GM21825 (cell line): ENCODE measurements around the gene MYL9.
"Not testable (repeated sequence)": the region's sequence is repeated elsewhere in the genome, so short reads cannot be mapped to it uniquely, and the experiment has no call there.

ENCODE experiments used
- ATAC-seq: cut with Tn5 transposase; IDR thresholded peaks from one replicate; pipeline ENCODE4 v1.9.1; 2021; ENCODE audit warnings: mild to moderate bottlenecking, moderate library complexity; ENCODE audit not compliant: unreplicated experiment

Gene MYL9

DNA sequence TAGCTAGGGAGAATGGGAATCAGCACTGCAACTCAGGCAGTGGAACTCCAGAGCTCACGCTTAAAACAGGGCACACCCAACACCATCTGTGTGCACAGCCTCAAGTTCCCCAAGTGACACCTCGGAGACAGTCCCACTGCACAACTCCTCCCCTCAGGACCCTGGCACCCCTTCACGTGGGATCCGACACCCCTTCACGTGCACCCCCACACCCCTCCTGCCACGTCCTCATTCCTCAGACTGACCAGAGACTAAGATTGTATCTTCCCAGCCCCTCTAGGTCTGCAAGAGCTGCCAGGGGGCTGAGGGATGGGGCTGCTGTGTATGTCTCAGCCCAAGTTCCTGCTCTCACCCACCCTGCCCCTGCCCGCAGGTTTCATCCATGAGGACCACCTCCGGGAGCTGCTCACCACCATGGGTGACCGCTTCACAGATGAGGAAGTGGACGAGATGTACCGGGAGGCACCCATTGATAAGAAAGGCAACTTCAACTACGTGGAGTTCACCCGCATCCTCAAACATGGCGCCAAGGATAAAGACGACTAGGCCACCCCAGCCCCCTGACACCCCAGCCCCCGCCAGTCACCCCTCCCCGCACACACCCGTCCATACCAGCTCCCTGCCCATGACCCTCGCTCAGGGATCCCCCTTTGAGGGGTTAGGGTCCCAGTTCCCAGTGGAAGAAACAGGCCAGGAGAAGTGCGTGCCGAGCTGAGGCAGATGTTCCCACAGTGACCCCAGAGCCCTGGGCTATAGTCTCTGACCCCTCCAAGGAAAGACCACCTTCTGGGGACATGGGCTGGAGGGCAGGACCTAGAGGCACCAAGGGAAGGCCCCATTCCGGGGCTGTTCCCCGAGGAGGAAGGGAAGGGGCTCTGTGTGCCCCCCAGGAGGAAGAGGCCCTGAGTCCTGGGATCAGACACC lies 7.6 kb downstream of the MYL9 start:
- ATAC-seq, result no peak

DNA sequence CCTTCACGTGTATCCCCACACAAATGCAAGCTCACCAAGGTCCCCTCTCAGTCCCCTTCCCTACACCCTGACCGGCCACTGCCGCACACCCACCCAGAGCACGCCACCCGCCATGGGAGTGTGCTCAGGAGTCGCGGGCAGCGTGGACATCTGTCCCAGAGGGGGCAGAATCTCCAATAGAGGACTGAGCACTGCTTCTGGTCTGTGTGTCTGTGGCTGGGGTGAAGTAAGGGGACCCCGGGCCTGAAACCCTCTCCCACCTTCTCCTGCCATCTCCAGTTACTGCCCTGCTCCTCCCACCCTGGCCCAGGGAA lies 8.3 kb downstream of the MYL9 start:
- ATAC-seq, result no peak

DNA sequence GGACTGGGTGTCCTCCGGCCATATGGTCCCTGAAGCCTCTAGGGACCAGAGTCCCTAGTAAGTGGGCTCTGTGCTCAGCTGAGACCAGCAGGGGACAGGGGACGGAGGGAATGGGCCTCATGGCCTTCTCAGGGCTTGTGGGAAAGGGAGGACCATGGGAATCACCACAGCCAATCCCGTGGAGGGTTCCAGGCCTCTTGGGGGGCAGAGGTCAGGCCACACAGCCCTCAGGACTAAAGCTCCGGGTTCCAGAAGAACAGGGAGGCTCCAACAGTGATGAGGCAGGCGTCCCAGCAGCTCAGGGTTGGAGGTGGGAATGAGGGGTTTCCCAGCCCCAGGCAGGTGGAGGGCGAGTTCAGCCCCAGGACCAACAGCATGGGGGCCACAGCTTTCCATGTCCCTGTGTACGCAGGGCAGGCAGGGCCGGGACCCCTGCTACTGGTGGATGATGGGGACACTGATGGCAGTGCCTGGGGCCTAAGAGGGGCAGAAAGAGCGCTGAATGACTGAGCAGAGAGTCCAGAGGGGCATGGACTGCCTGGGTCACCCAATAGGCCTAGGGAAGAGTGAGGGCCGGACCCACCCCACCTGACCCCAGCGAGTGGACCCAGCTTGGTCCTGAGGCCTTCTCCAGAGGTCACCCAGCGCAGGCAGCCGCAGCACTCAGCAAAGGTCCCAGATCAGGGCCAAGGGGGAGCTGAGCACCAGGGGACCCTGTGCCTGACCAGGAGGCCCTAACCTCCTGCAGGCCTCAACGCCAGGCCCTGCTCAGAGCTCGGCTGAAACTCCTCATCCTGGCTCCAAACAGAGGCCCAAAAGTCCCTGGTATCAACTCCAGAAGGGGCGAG lies 8.8 kb downstream of the MYL9 start:
- no peak for ATAC-seq

DNA sequence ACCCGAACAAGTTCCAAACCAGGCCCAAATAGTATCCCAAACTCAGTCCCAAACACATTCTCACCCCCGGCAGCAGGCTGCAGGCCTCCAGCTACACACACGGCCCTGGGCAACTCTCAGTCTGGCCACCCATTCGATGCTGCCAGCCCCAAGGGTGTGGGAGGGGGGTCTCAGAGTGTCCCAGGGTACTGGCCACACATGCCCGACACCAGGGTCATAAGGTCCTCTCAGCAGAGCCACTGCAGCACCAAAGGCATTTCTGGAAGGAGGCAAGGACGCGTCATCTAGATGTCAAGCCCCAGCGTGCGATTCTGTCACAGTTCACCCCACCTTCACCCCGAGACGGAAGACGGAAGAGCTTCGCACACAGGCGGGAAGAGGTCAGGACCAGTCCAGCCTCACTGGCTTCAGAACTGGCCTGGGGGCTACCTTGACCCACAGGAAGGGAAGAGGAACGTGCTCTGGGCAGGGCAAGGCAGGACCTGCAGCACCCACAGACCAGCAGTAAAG lies 9.5 kb downstream of the MYL9 start:
- ATAC-seq, result no peak

DNA sequence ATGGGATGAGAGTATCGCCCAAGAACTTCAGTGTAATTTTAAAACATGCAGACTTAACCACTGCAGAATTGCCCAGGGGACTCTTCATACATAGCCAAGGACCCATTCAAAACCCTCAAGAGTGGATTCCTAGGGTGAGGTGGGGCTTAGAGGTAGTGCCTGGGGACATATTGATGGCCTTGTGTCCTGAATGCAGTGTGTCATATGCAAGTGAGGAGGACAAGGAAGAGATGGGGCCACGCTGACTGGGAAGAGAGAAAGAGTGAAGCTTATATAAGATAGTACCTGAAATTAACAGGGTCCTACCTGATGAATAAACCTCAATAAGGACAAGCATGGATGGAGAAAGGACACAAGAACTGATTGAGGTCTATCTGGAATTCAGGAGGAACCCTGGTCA lies 13.9 kb downstream of the MYL9 start:
- ATAC-seq, result no peak

DNA sequence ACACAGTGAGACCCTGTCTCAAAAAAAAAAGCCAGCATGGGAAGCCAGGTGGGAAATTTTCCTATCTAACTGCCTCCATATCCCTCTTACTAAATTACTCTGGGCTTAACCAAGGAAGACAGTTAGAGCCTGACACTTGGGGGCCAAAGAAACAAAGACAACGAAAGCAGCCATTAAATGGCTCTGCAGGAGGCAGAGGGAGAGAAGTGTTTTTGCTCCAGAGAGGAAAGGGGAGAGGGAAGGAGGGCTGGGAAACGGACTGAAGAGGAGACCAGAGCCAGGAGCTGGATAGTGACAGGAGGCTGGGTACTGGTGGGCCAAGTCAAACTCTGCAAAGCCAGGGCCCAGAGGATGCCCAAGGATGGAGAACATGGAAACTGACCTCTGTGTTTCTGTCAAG lies 21.4 kb downstream of the MYL9 start:
- ATAC-seq, result no peak

DNA sequence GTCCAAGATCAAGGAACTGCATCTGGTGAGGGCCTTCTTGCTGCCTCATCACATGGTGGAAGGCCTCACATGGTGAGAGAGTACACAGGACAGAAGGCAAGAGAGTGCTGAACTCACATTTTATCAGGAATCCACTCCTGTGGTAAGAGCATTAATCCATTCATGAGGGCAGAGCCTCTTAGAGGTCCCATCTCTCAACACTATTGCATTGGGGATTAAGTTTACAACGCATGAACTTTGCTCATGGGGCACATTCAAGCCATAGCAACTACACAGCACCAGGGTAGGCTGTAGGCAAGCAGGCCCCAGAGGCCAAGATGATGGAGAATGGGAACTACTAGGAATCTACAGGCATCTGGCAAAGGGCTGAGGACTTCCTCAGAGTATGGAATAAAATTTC lies 22.1 kb downstream of the MYL9 start:
- no peak for ATAC-seq

DNA sequence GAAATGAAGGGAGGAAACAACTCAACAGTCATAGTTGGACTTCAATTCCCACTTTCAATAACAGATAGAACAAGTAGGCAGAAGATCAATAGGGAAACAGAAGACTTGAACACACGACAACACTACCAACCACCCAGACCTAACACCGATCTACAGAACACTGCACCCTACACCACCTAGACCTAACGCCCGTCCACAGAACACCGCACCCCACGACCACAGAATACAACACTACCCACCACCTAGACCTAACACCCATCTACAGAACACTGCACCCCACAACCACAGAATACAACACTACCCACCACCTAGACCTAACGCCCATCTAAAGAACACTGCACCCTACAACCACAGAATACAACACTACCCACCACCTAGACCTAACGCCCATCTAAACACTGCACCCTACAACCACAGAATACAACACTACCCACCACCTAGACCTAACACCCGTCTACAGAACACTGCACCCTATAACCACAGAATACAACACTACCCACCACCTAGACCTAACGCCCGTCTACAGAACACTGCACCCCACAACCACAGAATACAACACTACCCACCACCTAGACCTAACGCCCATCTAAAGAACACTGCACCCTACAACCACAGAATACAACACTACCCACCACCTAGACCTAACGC lies 22.9 kb downstream of the MYL9 start:
- ATAC-seq, result not testable (repeated sequence)

DNA sequence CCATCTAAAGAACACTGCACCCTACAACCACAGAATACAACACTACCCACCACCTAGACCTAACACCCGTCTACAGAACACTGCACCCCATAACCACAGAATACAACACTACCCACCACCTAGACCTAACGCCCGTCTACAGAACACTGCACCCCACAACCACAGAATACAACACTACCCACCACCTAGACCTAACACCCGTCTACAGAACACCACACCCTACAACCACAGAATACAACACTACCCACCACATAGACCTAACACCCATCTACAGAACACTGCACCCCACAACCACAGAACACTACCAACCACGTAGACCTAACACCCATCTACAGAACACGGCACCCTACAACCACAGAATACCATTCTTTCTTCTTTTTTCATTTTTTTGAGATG lies 23.4 kb downstream of the MYL9 start:
- not testable (repeated sequence) for ATAC-seq

DNA sequence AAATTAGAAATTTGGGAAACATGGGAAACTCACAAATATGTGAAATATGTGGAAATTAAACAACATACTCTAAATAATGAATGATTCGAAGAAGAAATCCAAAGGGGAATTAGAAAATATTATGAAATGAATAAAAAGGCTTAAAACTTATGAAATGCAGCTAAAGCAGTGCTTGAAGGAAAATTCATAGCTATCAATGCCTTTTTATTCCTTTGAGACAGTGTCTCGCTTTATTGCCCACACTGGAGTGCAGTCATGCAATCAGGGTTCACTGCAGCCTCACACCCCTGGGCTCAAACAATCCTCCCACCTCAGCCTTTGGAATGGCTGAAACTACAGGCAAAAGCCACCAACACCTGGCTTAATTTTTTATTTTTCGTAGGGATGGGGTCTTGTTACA lies 24.2 kb downstream of the MYL9 start:
- ATAC-seq, result no peak

DNA sequence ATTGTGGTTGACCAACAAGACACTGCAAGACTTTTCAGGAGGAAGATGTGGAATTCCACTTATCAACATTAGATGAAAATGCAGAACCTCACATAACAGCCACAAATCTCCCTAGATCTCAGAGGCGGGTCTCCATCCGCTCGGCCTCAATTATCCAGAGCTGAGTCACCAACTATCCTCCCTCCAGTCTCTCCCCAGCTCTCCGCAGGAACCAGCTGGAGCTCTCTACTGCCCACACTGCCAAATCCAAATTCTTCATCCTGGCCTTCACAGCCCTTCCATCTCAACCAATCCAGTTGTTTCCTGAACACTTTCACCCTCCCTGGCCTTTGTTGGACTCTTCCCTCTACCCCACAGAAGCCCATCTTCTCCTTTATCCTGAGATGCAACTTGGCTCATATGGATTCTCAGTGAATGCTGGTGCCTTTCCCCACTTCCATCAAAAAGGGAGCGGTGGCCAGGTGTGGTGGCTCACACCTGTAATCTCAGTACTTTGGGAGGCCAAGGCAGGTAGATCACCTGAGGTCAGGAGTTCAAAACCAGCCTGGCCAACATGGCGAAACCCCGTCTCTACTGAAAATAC lies 28.6 kb downstream of the MYL9 start:
- no peak for ATAC-seq

DNA sequence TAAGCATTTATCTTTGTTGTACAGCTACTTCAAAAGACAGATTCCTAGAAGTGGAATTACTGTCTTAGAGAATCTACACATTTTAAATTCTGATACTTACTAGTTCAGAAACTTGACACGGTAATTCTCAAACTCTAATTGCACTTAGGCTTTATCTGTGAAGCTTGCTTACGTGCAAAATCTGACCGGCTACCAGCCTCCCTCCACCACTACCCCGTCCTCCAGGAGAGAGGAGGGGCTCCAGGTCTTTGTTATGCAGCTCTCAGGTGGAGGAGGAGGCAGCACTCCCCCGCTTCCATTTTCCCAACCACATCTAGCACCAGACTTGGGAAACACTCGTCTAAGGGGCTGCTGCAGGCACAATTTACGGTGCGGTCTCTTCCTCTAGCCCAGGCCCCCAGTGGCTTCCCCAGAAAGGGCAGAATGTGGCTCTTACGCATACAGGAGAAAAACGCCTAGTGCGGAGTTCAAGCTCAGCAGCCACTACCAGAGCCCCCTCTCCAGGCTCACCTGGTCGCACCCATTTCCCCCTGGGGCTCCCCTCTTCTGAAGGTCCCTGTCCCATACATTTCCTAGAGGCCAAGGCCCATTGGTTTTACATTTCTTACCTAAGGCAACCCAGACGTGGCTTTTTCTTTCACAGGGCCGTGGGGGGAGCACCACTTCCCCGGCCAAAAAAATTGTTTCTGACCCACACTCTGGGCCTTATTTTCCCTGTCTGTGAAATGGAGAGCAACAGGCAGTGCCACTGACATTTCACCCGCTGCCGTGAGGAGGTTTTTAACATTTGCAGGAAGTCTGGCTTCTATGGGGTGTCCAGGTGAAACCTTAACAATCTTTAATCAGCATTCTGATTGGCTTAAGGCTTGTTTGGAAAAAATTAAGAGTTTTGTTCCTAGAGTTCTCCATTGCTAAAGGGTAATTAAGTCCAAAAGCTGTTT lies 30.5 kb downstream of the MYL9 start:
- no peak for ATAC-seq

DNA sequence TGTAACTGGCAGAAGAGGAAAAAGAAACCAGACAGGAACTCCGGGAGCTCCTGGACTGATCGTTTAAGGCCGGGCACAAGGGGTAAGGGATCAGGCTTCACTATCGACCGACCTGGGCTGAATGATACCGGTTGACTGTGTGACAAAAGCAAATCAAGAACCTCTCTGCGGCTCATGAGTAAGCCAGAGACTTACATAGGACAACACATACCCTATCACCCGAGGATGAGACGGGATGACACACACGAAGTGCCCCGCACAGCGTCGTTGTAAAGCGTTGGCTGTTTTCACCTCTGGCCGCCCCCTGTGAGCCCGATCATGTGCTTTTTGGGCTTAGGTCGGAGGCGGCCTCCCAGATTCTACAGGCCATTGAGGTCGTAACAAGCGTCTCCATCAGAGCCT lies 31.4 kb downstream of the MYL9 start:
- ATAC-seq, result no peak

DNA sequence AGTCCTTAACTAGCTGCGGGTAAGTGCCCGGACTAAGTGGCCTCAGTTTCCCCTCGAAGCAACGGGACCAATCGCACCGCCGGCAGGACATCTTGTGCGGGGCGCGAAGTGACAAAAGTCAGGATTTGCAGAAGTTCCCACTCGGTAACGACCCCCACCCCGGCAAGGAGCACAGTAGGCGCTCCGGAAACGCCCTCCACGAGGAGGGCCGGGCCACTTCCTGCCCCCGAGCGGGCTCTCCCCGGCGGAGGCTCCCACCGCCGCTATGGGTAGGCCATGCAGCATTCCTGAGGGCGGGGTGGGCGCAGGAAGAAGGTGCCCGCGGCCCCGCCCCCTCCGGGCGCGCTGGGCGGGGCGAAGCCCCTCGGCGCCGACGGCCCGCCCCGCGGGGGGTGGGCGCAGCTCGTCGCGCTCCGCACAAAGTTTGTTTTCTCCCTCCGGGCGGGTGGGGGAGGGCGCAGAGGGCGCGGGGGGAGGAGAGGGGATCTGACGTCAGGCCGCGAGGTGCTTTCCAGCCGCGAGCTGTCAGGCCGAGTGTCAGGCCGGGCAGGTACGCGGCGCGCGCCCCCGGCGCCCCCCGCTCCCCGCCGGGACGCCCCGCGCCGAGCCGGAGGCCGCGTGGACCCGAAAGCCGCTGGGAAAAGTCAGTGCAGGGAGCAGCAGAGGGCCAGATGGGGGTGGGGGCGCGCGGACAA lies 31.9 kb downstream of the MYL9 start, which contains the start of gene TGIF2:
Gene TGIF2 (plus strand): TSS at position 495 of the 695 bp plus-strand sequence. CDS start 5,178 bp downstream, outside the sequence.
- ATAC-seq, result peak; percentile 66

DNA sequence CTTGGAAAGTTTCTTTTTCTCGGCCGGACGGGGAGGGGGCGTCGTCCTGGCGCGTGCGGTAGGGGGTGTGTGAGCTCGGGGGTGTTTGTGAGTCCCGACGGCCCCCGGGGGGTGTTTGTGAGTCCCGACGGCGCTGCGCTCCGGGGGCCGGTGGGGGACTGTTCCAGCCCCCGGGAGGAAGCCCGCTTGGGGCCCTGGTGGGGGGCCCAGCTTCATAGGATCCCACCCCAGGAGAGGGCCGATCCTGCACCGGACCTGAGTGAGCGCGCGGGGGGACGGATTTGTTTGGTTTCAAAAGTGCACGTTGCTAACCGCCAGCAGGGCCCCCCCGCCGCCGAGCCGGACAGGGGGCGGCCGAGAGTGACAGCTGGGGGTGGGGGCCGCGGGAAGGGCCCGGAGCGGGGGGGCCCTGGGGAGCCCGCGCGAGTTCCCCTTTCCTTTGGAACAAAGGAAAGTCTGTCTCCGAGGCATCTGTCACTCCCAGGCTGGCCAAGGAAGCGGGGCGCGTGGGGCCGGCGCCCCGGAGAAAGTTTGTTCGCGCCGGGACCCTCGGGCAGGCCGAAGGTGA lies 32.6 kb downstream of the MYL9 start:
- no peak for ATAC-seq

DNA sequence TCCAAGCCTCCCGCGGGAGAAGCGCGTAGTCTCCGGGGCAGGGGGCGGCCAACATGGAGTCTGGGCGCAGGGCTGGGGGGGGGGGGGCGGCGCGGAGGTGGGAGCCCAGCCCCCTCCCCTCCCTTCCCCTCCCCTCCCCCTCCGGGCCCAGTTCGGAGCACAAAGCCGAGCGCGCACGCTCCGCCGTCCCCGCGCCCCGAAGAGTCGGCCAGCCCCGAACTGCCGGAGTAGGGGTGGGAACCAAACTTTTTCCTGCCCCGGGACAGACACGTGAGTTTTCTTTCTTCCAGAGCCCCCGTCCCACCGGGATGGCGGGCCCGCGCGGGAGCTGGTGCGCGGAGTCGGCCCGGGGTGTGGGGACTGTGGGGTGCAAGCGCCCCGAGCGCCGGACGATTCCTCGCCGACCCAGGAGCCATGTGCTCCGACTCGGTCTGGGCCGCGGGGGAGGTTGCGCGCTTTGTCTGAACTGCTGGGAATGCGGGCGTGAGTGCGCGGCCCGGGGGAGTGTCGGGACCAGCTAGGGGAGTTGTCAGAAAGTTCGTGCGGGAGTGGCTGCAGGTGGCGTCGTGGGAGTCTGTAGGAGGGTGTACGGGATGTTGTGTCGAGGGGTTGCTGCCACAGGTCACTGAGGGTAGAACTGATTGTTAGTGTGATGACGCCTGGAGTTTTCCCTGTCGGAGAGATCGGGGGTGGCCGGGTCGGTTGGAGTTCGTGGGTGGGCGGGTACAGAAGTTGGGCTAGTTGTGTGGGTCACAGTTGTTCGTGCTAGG lies 33.2 kb downstream of the MYL9 start:
- no peak for ATAC-seq

DNA sequence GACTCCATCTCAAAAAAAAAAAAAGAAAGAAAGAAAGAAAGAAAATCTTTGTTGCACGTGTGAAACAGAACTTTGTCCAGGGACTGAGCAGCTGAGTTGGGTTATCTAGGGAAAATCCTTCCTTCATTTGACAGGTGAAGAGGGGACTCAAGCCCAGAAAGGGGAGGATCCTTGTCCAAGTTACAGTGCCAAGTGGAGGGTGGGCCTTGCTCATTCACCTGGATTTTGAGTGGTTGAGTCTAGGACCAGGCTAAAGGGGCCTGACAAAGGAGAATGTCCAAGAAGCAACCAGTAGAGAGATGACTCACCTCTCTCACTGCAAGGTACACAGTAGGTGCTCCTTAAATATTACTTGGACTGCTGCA lies 34.7 kb downstream of the MYL9 start:
- ATAC-seq, result no peak

DNA sequence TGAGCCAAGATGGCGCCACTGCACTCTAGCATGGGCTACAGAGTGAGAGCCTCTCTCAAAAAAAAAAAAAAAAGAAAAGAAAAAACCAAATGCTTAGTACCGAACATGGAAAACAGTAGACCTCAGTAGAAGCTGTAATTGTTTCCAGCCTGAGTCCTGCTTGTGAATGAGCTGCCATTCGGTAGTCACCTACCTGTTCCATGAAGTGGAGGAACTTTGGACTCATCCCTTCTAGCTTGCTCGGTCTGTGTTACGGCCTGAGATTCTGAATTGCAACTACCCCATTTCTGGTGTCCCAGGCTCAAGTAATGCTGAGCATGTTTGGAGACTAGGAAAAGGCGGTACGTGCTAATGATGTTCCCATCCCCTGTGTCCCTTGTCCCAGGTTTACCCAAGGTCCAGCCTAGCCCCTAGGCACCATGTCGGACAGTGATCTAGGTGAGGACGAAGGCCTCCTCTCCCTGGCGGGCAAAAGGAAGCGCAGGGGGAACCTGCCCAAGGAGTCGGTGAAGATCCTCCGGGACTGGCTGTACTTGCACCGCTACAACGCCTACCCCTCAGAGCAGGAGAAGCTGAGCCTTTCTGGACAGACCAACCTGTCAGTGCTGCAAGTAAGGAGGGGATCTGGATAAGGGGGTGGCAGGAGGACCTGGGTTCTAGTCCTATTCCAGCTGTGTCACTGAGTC lies 37.2 kb downstream of the MYL9 start:
- no peak for ATAC-seq
